HCT116 (cell line): ENCODE results near the gene LRRTM4. TPM values are rescaled to one million over a fixed set of nuclear protein-coding genes. Genes with fewer than 3 reads are reported as not detected.

Experiments used
- ATAC-seq: fragments of 200-7000 bp; cut with Tn5 transposase; 2 replicates; pipeline ENCODE4 v1.9.1; 2020; ENCODE audit warnings: mild to moderate bottlenecking, moderate library complexity
- BruUV-seq: library from RNA; stranded (reverse); fragments of 400-500 nt; replicated peaks from 2 replicates; lab custom pipeline; 2021; lab: Mats Ljungman, UMichigan
- CTCF ChIA-PET: fragments of 300-600 bp; sonication (Branson Sonifier 250); formaldehyde crosslinking; loops from one replicate; lab custom pipeline; 2021; ENCODE audit warnings: antibody characterized with exemption; lab: Charles Lee
- POLR2A ChIA-PET: fragments of 300-600, 350-600 bp; sonication (Branson Sonifier 250); formaldehyde crosslinking; loops from one replicate; lab custom pipeline; 2021; ENCODE audit warnings: antibody characterized with exemption; lab: Charles Lee
- RAD21 ChIA-PET, 2 experiments: fragments of 300-600 bp; sonication (Branson Sonifier 250); formaldehyde crosslinking; loops; one replicate each; lab custom pipeline; 2023; ENCODE audit warnings: low total read pairs in 2 of 2; ENCODE audit not compliant: uncharacterized antibody in 2 of 2, unreplicated experiment in 2 of 2, low non-redundant PET in 1 of 2; lab: Charles Lee
- DNase-seq: peaks from one replicate; pipeline ENCODE4 v3.0.0-alpha.2; 2010; ENCODE audit warnings: low read depth, low spot score
- H2AFZ ChIP-seq: fragments of 200-600 bp; shearing (Covaris generic), sonication (generic); 2 replicates; pipeline ENCODE4 v1.6.1; 2017; ENCODE audit warnings: low read depth, mixed run types, mixed read lengths, antibody characterized with exemption, low read length; ENCODE audit not compliant: poor library complexity, severe bottlenecking
- H3K27ac ChIP-seq: 2 replicates; pipeline ENCODE4 v1.5.1; 2012; ENCODE audit warnings: low read depth, low read length
- H3K27me3 ChIP-seq: fragments of 200-600 bp; sonication (generic); 2 replicates; pipeline ENCODE4 v1.6.1; 2016; ENCODE audit warnings: mixed run types, low read length, mixed read lengths; ENCODE audit not compliant: insufficient read depth
- H3K36me3 ChIP-seq, 2 experiments: fragments of 200-500 bp in 1 of 2; fragments of 200-600 bp in 1 of 2; sonication (Bioruptor generic) in 1 of 2; sonication (generic) in 1 of 2; 2 replicates each; pipeline versions ENCODE4 v1.5.1 to v1.6.1; 2014 to 2016; ENCODE audit warnings: low read length in 2 of 2, inconsistent platforms in 1 of 2, mixed read lengths in 1 of 2, mixed run types in 1 of 2; ENCODE audit not compliant: insufficient read depth in 2 of 2, control insufficient read depth in 1 of 2
- H3K4me1 ChIP-seq, 2 experiments: fragments of 200-600 bp in 1 of 2; sonication (generic) in 1 of 2; 2 replicates each; pipeline versions ENCODE4 v1.5.1 to v1.6.1; 2012 to 2017; ENCODE audit warnings: low read length in 2 of 2, inconsistent platforms in 1 of 2, mild to moderate bottlenecking in 1 of 2, mixed read lengths in 1 of 2, mixed run types in 1 of 2, moderate library complexity in 1 of 2; ENCODE audit not compliant: insufficient read depth in 2 of 2, control insufficient read depth in 1 of 2
- H3K4me2 ChIP-seq: fragments of 200-600 bp; sonication (generic); 2 replicates; pipeline ENCODE4 v1.6.1; 2017; ENCODE audit warnings: mixed run types, low read length, mixed read lengths
- H3K4me3 ChIP-seq, 2 experiments: fragments of 200-600 bp in 1 of 2; sonication (generic) in 1 of 2; replicated peaks in 1 of 2; 2 replicates each; pipeline ENCODE4 v1.5.1; 2011 to 2016; ENCODE audit warnings: low read length in 2 of 2, control low read depth in 1 of 2, low read depth in 1 of 2, mild to moderate bottlenecking in 1 of 2, mixed read lengths in 1 of 2, mixed run types in 1 of 2
- H3K79me2 ChIP-seq: fragments of 200-600 bp; sonication (generic); 2 replicates; pipeline ENCODE4 v1.6.1; 2017; ENCODE audit warnings: mild to moderate bottlenecking, mixed run types, low read length, moderate library complexity, mixed read lengths; ENCODE audit not compliant: insufficient read depth
- H3K9ac ChIP-seq: fragments of 200-600 bp; sonication (generic); 2 replicates; pipeline ENCODE4 v1.6.1; 2016; ENCODE audit warnings: low read length, mixed read lengths
- H3K9me2 ChIP-seq: fragments of 200-600 bp; sonication (generic), shearing (Covaris generic); 2 replicates; pipeline ENCODE4 v1.6.1; 2017; ENCODE audit warnings: mixed run types, mild to moderate bottlenecking, moderate library complexity; ENCODE audit not compliant: insufficient read depth
- H3K9me3 ChIP-seq, 2 experiments: fragments of 200-500 bp in 1 of 2; fragments of 200-600 bp in 1 of 2; sonication (Bioruptor generic) in 1 of 2; sonication (generic) in 1 of 2; 2 replicates each; pipeline ENCODE4 v1.6.1; 2014 to 2017; ENCODE audit warnings: low read length in 2 of 2, mixed read lengths in 2 of 2, inconsistent platforms in 1 of 2, low read depth in 1 of 2, mild to moderate bottlenecking in 1 of 2, mixed run types in 1 of 2, moderate library complexity in 1 of 2; ENCODE audit not compliant: control insufficient read depth in 1 of 2, insufficient read depth in 1 of 2
- H4K20me1 ChIP-seq: fragments of 200-600 bp; sonication (generic), shearing (Covaris generic); 2 replicates; pipeline ENCODE4 v1.6.1; 2017; ENCODE audit warnings: mixed run types, mild to moderate bottlenecking, moderate library complexity; ENCODE audit not compliant: insufficient read depth
- ATF3 ChIP-seq: IDR thresholded peaks from 2 replicates; pipeline ENCODE4 v1.6.1; 2012
- CBX3 ChIP-seq: IDR thresholded peaks from 2 replicates; pipeline ENCODE4 v1.6.1; 2012; ENCODE audit warnings: low read depth
- CEBPB ChIP-seq: IDR thresholded peaks from 2 replicates; pipeline ENCODE4 v1.6.1; 2012; ENCODE audit warnings: low read depth
- ELF1 ChIP-seq: IDR thresholded peaks from 2 replicates; pipeline ENCODE4 v1.6.1; 2012; ENCODE audit warnings: low read depth, borderline replicate concordance
- EZH2phosphoT487 ChIP-seq: fragments of 200-600 bp; IDR thresholded peaks from 2 replicates; pipeline ENCODE4 v1.6.1; 2018; ENCODE audit warnings: antibody characterized with exemption, borderline replicate concordance
- FOSL1 ChIP-seq: IDR thresholded peaks from 2 replicates; pipeline ENCODE4 v1.6.1; 2012; ENCODE audit warnings: low read depth
- JUND ChIP-seq: IDR thresholded peaks from 2 replicates; pipeline ENCODE4 v1.6.1; 2012
- POLR2A ChIP-seq: IDR thresholded peaks from 2 replicates; pipeline ENCODE4 v1.7.0; 2011; ENCODE audit warnings: borderline replicate concordance; ENCODE audit not compliant: insufficient read depth, insufficient read length; ENCODE audit errors: extremely low read depth
- POLR2AphosphoS5 ChIP-seq: IDR thresholded peaks from 2 replicates; pipeline ENCODE4 v1.6.1; 2011; ENCODE audit warnings: mild to moderate bottlenecking, low read depth, low read length, moderate library complexity
- RAD21 ChIP-seq: IDR thresholded peaks from 2 replicates; pipeline ENCODE4 v1.6.1; 2012; ENCODE audit warnings: low read depth, mild to moderate bottlenecking
- SIN3A ChIP-seq: IDR thresholded peaks from 2 replicates; pipeline ENCODE4 v1.6.1; 2012; ENCODE audit warnings: low read depth
- TCF7L2 ChIP-seq: IDR thresholded peaks from 2 replicates; pipeline ENCODE4 v1.7.0; 2011; ENCODE audit warnings: borderline replicate concordance, inconsistent platforms; ENCODE audit not compliant: insufficient read depth, insufficient read length; ENCODE audit errors: extremely low read depth
- ZFX ChIP-seq: fragments of 450-650 bp; IDR thresholded peaks from 2 replicates; pipeline ENCODE4 v1.6.1; 2017
- ZNF274 ChIP-seq: fragments of 200-500 bp; sonication (Bioruptor generic); IDR thresholded peaks from 2 replicates; pipeline ENCODE4 v1.6.1; 2014; ENCODE audit warnings: mild to moderate bottlenecking, low read depth, low read length, inconsistent platforms
- intact Hi-C: fragments of 100-400 bp; cut with micrococcal nuclease; formaldehyde crosslinking; loops from 2 replicates; pipeline ENCODE4 v1.10.0; 2022
- total RNA-seq: library from RNA; stranded (reverse); gene quantifications from one replicate; pipeline ENCODE4 v1.2.1, GENCODE V29; 2021; ENCODE audit not compliant: unreplicated experiment
- TF ChIP-seq, protein P1 (sequence below): IDR thresholded peaks from 2 replicates; pipeline ENCODE4 v1.6.1; 2011; ENCODE audit warnings: mild to moderate bottlenecking, low read length, moderate library complexity; ENCODE audit not compliant: insufficient replicate concordance; ENCODE audit errors: extremely low read depth
- TF ChIP-seq, protein P2 (sequence below): IDR thresholded peaks from 2 replicates; pipeline ENCODE4 v1.6.1; 2012

LRRTM4 gene
- total RNA-seq, 1 experiment from 2014 or later: 0.25 TPM

GRCh38 chr2:77191665-77192064 is 330.5 kb downstream of the LRRTM4 start:
- H2AFZ ChIP-seq: no peak overlapping the region
- ChIA-PET RAD21 (no interaction called here), CTCF (no interaction called here), POLR2A (no interaction called here)
- H3K9ac ChIP-seq: no peak overlapping the region
- no peaks in the 10 kb centered on the region for H3K27me3 ChIP-seq
- H3K79me2 ChIP-seq: no peaks in the 10 kb centered on the region
- DNase-seq (no peak), ATAC-seq (no peak)
- no peaks in the 10 kb centered on the region for H3K9me2 ChIP-seq
- no peak overlapping the region for H3K27ac ChIP-seq
- H3K4me2 ChIP-seq: no peak overlapping the region
- intact Hi-C loops: no loop called here
- TF ChIP-seq CEBPB (no peak), JUND (no peak), FOSL1 (no peak), RAD21 (no peak), ZNF274 (no peak), SIN3A (no peak)
- TF ChIP-seq, protein P1, sequence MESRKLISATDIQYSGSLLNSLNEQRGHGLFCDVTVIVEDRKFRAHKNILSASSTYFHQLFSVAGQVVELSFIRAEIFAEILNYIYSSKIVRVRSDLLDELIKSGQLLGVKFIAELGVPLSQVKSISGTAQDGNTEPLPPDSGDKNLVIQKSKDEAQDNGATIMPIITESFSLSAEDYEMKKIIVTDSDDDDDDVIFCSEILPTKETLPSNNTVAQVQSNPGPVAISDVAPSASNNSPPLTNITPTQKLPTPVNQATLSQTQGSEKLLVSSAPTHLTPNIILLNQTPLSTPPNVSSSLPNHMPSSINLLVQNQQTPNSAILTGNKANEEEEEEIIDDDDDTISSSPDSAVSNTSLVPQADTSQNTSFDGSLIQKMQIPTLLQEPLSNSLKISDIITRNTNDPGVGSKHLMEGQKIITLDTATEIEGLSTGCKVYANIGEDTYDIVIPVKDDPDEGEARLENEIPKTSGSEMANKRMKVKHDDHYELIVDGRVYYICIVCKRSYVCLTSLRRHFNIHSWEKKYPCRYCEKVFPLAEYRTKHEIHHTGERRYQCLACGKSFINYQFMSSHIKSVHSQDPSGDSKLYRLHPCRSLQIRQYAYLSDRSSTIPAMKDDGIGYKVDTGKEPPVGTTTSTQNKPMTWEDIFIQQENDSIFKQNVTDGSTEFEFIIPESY: no peak
- no peaks in the 10 kb centered on the region for H3K4me1 ChIP-seq
- no peak overlapping the region for H3K4me3 ChIP-seq
- no TSS peak for BruUV-seq
- peaks cover 0 to 22% of the 10 kb centered on the region in 2 experiments; a peak in 2 of 4 replicates for H3K9me3 ChIP-seq
- H4K20me1 ChIP-seq: no peaks in the 10 kb centered on the region
- H3K36me3 ChIP-seq: no peaks in the 10 kb centered on the region

DNA sequence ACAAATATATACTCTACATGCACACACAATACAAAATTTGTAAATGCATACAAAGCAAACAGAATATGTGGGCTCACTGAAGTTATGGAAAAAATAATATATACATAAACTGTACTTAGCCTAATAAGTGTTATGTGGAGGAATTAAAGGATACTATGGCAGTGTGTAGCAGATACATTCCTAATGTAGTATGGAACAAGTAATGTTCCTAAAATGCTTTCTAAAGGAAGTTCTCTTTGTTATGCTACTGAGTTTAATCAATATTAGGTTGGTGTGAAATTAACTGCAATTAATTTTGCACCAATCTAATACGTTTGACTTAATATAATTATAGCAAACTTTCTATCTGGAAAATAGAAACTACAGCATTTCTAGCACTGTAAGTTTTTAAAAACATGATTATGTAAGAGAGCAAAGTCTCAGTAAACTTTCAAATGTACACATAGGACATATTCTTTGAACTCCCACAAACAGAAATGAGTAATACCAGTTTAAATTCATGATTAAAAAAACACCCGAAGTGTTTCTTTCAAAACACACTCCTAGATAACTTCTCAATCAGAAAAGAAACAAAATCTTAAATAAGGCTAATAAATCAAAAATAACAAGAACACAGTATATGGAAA is 331.3 kb downstream of the LRRTM4 start:
- no peaks in the 10 kb centered on the region for H4K20me1 ChIP-seq
- H3K36me3 ChIP-seq: no peaks in the 10 kb centered on the region
- no peak for ATAC-seq
- no peak overlapping the region for H3K9ac ChIP-seq
- no peak overlapping the region for H3K27ac ChIP-seq
- DNase-seq: no peak
- no peaks in the 10 kb centered on the region for H3K4me1 ChIP-seq
- POLR2A ChIA-PET: no interaction called here
- RAD21 ChIA-PET: interaction anchor here in 1 of 2 experiments (0.7 kb wide), 1 partner anchor 331 kb away, joined by 5 read pairs; no protein-coding TSS in a partner anchor
- no peak overlapping the region for H2AFZ ChIP-seq
- H3K79me2 ChIP-seq: no peaks in the 10 kb centered on the region
- BruUV-seq: no TSS peak
- no peaks in the 10 kb centered on the region for H3K27me3 ChIP-seq
- no peak overlapping the region for H3K4me2 ChIP-seq
- no peak overlapping the region for H3K4me3 ChIP-seq
- H3K9me2 ChIP-seq: no peaks in the 10 kb centered on the region
- H3K9me3 ChIP-seq: peaks cover 0 to 26% of the 10 kb centered on the region in 2 experiments; a peak in 2 of 4 replicates
- intact Hi-C loops: no loop called here
- CTCF ChIA-PET: no interaction called here
- TF ChIP-seq ELF1 (no peak), POLR2AphosphoS5 (no peak), JUND (no peak), ATF3 (no peak), CEBPB (no peak), CBX3 (no peak), POLR2A (no peak), EZH2phosphoT487 (no peak), ZFX (no peak), SIN3A (no peak), RAD21 (no peak), TCF7L2 (no peak)
- TF ChIP-seq, protein P2, sequence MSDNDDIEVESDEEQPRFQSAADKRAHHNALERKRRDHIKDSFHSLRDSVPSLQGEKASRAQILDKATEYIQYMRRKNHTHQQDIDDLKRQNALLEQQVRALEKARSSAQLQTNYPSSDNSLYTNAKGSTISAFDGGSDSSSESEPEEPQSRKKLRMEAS: no peak
- TF ChIP-seq, protein P1: no peak
